Chondrocyte (in vitro differentiated cells): Measurements from ENCODE around the gene NLE1. TPM values are rescaled to one million over a fixed set of nuclear protein-coding genes. Genes with fewer than 3 reads are reported as not detected.

Source experiments
- DNase-seq: peaks from one replicate; pipeline ENCODE4 v3.0.0; 2021; ENCODE audit warnings: mixed read lengths, low spot score
- H3K27ac Mint-ChIP-seq: one replicate; pipeline ENCODE4 v1.8.0; 2021; ENCODE audit warnings: mild to moderate bottlenecking, moderate library complexity, mixed read lengths; ENCODE audit not compliant: unreplicated experiment
- H3K27me3 Mint-ChIP-seq: 2 replicates; pipeline ENCODE4 v1.8.0; 2021; ENCODE audit warnings: low read depth, mixed read lengths
- H3K36me3 Mint-ChIP-seq: 2 replicates; pipeline ENCODE4 v1.8.0; 2021; ENCODE audit warnings: low read depth, mixed read lengths
- H3K4me1 Mint-ChIP-seq: 2 replicates; pipeline ENCODE4 v1.8.0; 2021; ENCODE audit warnings: low read depth, mild to moderate bottlenecking, mixed read lengths
- H3K4me3 Mint-ChIP-seq: one replicate; pipeline ENCODE4 v1.8.0; 2021; ENCODE audit warnings: mild to moderate bottlenecking, moderate library complexity, mixed read lengths; ENCODE audit not compliant: unreplicated experiment
- H3K9me3 Mint-ChIP-seq: 2 replicates; pipeline ENCODE4 v1.8.0; 2021; ENCODE audit warnings: low read depth, mixed read lengths
- total RNA-seq: library from RNA; stranded (reverse); gene quantifications from 3 replicates; pipeline ENCODE4 v1.2.1, GENCODE V29; 2021
- TF ChIP-seq, protein P1 (sequence below): fragments of 200-600 bp; sonication (generic); IDR thresholded peaks from 2 replicates; pipeline ENCODE4 v1.5.0; 2021; ENCODE audit warnings: antibody characterized with exemption, mild to moderate bottlenecking, moderate library complexity

Gene NLE1
- total RNA-seq, 1 donor from 2014 or later, result 10.2 TPM

DNA sequence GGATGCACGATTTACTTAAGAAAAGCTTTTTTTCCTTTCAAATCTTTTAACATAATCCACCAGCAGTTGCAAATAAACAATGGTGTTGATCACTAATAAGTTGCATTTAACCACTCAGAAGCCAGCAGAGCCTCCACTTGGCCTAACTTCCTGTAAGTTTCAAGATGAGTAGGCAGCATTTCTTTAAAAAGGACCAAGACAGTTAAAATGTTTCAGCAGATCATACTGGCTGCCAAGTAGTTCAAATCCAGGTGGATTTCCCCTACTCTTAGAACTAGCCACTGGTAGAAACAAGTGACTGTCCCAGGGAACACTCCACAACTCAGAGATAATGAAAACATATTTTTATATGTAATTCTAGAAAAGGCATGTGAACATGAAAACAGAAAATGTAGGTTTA is 61.6 kb downstream of the NLE1 start:
- Mint-ChIP-seq H3K4me3 (no peak overlapping the region), H3K36me3 (no peaks in the 10 kb centered on the region), H3K4me1 (peaks cover 19% of the 10 kb centered on the region)

GRCh38 chr17:35079547-35080423 is 62.3 kb downstream of the NLE1 start:
- TF ChIP-seq, protein P1, sequence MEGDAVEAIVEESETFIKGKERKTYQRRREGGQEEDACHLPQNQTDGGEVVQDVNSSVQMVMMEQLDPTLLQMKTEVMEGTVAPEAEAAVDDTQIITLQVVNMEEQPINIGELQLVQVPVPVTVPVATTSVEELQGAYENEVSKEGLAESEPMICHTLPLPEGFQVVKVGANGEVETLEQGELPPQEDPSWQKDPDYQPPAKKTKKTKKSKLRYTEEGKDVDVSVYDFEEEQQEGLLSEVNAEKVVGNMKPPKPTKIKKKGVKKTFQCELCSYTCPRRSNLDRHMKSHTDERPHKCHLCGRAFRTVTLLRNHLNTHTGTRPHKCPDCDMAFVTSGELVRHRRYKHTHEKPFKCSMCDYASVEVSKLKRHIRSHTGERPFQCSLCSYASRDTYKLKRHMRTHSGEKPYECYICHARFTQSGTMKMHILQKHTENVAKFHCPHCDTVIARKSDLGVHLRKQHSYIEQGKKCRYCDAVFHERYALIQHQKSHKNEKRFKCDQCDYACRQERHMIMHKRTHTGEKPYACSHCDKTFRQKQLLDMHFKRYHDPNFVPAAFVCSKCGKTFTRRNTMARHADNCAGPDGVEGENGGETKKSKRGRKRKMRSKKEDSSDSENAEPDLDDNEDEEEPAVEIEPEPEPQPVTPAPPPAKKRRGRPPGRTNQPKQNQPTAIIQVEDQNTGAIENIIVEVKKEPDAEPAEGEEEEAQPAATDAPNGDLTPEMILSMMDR, result no peak
- no peaks in the 10 kb centered on the region for H3K9me3 Mint-ChIP-seq
- H3K36me3 Mint-ChIP-seq, result no peaks in the 10 kb centered on the region
- H3K4me1 Mint-ChIP-seq, result peaks cover 24% of the 10 kb centered on the region
- DNase-seq, result no peak
- H3K27ac Mint-ChIP-seq, result no peak overlapping the region
- H3K27me3 Mint-ChIP-seq, result no peaks in the 10 kb centered on the region
- H3K4me3 Mint-ChIP-seq, result no peak overlapping the region

More for the DNA sequence above, 61.6 kb downstream of the NLE1 start:
- no peaks in the 10 kb centered on the region for H3K9me3 Mint-ChIP-seq
- DNase-seq, result no peak
- H3K27ac Mint-ChIP-seq, result no peak overlapping the region
- no peaks in the 10 kb centered on the region for H3K27me3 Mint-ChIP-seq
- TF ChIP-seq, protein P1, result no peak

Other genes with a start within 250 kb of the NLE1 start
- 2.1 to 3.0 TPM (median 2.1 TPM) in 3 replicates for gene CCT6B, start 180.8 kb downstream of the NLE1 start, total RNA-seq
- gene ZNF830, start 180.8 kb downstream of the NLE1 start, total RNA-seq, result 12.0 to 16.0 TPM (median 12.3 TPM) in 3 replicates
- 26.0 to 40.4 TPM (median 28.8 TPM) in 3 replicates for gene LIG3, start 161.8 kb downstream of the NLE1 start, total RNA-seq
- 11.1 to 16.5 TPM (median 14.0 TPM) in 3 replicates for gene RFFL, start 78.6 kb downstream of the NLE1 start, total RNA-seq
- gene RAD51D, start 22.4 kb downstream of the NLE1 start, total RNA-seq, result 11.1 to 13.4 TPM (median 11.2 TPM) in 3 replicates
- not detected in 3 replicates for gene FNDC8, start 20.7 kb downstream of the NLE1 start, total RNA-seq
- not detected in 3 replicates for gene UNC45B, start 5.5 kb upstream of the NLE1 start, total RNA-seq
- not detected in 3 replicates for gene SLC35G3, start 52.1 kb upstream of the NLE1 start, total RNA-seq
- 36.2 to 90.5 TPM (median 89.4 TPM) in 3 replicates for gene SLFN5, start 100.8 kb upstream of the NLE1 start, total RNA-seq
- 15.2 to 19.0 TPM (median 18.2 TPM) in 3 replicates for gene SLFN11, start 231.3 kb upstream of the NLE1 start, total RNA-seq